ENCODE results near the gene NOX3.

Gene NOX3

DNA sequence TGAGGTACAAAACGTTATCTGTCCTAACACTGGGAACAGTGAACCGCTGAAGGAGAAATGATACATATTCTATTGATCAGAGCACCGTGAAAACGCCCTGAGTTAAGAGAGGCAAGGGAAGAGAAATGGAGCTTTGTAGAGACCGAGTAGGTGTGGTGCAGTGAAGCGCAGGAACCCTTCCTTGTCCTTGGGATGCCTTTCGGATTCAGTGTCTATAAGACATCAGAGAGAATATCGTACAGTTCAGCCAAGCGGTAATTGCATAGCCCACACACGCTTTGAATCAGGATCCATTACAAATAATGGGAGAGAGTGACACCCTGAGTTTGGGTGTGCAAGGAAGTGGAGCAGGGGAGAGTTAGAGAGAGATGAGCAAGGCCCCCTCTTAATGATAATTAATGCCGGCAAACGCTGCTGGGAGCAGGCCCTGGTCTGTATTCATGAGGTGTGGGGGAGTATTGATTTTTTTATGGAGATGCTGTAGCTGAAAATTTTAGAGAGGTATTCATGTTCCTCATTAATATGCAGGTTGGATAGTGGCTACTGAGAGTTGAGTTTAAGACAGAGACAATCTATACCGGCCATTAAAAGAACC lies 20.7 kb downstream of the NOX3 start:
- ATAC-seq = no peak
- TF ChIP-seq, protein P1, sequence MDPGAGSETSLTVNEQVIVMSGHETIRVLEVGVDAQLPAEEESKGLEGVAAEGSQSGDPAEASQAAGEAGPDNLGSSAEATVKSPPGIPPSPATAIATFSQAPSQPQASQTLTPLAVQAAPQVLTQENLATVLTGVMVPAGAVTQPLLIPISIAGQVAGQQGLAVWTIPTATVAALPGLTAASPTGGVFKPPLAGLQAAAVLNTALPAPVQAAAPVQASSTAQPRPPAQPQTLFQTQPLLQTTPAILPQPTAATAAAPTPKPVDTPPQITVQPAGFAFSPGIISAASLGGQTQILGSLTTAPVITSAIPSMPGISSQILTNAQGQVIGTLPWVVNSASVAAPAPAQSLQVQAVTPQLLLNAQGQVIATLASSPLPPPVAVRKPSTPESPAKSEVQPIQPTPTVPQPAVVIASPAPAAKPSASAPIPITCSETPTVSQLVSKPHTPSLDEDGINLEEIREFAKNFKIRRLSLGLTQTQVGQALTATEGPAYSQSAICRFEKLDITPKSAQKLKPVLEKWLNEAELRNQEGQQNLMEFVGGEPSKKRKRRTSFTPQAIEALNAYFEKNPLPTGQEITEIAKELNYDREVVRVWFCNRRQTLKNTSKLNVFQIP (CRISPR knock-in tag; IDR thresholded peaks at IDR 0.05; ENCODE audit: borderline replicate concordance, low read depth) = no peak
- TF ChIP-seq TCF4 (CRISPR knock-in tag; IDR thresholded peaks at IDR 0.05; ENCODE audit: borderline replicate concordance) = no peak

- no peak for ATAC-seq
- no peak for TF ChIP-seq ZFP3 (CRISPR knock-in tag; IDR thresholded peaks at IDR 0.05)
- no peak for TF ChIP-seq OSR1 (CRISPR knock-in tag; IDR thresholded peaks at IDR 0.05)
- no peak for TF ChIP-seq SNAI2 (CRISPR knock-in tag; IDR thresholded peaks at IDR 0.05)
- TF ChIP-seq CSRNP3 (CRISPR knock-in tag; IDR thresholded peaks at IDR 0.05) = no peak
Measured at GRCh38 chr6:155434096-155434495, 21.5 kb downstream of the NOX3 start.

- ATAC-seq = no peak
- no peak for TF ChIP-seq CREB5 (CRISPR knock-in tag; IDR thresholded peaks at IDR 0.05; ENCODE audit: low read depth)
- TF ChIP-seq, protein P2, sequence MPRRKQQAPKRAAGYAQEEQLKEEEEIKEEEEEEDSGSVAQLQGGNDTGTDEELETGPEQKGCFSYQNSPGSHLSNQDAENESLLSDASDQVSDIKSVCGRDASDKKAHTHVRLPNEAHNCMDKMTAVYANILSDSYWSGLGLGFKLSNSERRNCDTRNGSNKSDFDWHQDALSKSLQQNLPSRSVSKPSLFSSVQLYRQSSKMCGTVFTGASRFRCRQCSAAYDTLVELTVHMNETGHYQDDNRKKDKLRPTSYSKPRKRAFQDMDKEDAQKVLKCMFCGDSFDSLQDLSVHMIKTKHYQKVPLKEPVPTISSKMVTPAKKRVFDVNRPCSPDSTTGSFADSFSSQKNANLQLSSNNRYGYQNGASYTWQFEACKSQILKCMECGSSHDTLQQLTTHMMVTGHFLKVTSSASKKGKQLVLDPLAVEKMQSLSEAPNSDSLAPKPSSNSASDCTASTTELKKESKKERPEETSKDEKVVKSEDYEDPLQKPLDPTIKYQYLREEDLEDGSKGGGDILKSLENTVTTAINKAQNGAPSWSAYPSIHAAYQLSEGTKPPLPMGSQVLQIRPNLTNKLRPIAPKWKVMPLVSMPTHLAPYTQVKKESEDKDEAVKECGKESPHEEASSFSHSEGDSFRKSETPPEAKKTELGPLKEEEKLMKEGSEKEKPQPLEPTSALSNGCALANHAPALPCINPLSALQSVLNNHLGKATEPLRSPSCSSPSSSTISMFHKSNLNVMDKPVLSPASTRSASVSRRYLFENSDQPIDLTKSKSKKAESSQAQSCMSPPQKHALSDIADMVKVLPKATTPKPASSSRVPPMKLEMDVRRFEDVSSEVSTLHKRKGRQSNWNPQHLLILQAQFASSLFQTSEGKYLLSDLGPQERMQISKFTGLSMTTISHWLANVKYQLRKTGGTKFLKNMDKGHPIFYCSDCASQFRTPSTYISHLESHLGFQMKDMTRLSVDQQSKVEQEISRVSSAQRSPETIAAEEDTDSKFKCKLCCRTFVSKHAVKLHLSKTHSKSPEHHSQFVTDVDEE (CRISPR knock-in tag; IDR thresholded peaks at IDR 0.05) = no peak
- TF ChIP-seq ESRRG (CRISPR knock-in tag; IDR thresholded peaks at IDR 0.05) = no peak
- no peak for TF ChIP-seq ZFP3 (CRISPR knock-in tag; IDR thresholded peaks at IDR 0.05)
- no peak for TF ChIP-seq CSRNP3 (CRISPR knock-in tag; IDR thresholded peaks at IDR 0.05)
- no peak for TF ChIP-seq ARNTL (CRISPR knock-in tag; IDR thresholded peaks at IDR 0.05; ENCODE audit: borderline replicate concordance, low read depth)
- no peak for TF ChIP-seq ISL1 (CRISPR knock-in tag; IDR thresholded peaks at IDR 0.05)
- no peak for TF ChIP-seq PPARA (CRISPR knock-in tag; IDR thresholded peaks at IDR 0.05; ENCODE audit: borderline replicate concordance)
- TF ChIP-seq TOX (CRISPR knock-in tag; IDR thresholded peaks at IDR 0.05; ENCODE audit: borderline replicate concordance) = no peak
- TF ChIP-seq GLIS3 (CRISPR knock-in tag; IDR thresholded peaks at IDR 0.05) = no peak
Measured at GRCh38 chr6:155432293-155432692, 23.3 kb downstream of the NOX3 start.

- TF ChIP-seq ISL1 (CRISPR knock-in tag; IDR thresholded peaks at IDR 0.05) = no peak
- ATAC-seq = no peak
Measured at GRCh38 chr6:155429321-155429893, 26.2 kb downstream of the NOX3 start.

DNA sequence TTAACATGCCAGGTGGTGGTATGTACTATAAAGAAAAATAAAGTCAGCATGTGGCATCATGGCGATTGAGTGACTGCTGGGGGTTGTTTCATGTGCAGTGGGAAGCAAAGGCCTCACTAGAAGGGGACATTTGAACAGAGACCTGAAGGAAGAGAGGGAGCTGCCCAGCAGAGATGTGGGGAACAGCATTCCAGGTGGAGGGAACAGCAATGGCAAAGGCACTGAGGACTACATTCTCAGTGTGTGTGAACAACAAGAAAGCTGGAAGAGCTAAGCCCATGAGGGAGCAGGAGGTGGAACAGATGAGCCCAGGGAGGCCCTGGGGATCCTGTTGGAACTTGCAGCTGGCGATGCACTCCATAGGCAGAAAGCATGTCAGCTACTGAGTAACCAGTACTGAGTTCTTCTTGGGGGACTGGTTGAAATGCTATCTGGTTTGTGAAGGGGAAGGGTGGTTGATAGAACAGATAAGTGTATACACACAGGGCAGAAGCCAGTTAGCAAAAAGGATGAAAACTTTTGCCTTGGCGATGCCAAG lies 29.2 kb downstream of the NOX3 start:
- no peak for ATAC-seq
- no peak for TF ChIP-seq PATZ1 (CRISPR knock-in tag; IDR thresholded peaks at IDR 0.05; ENCODE audit: borderline replicate concordance)
- no peak for TF ChIP-seq ZNF8 (CRISPR knock-in tag; IDR thresholded peaks at IDR 0.05)
- no peak for TF ChIP-seq CSDC2 (CRISPR knock-in tag; IDR thresholded peaks at IDR 0.05)
- no peak for TF ChIP-seq ISL1 (CRISPR knock-in tag; IDR thresholded peaks at IDR 0.05)
- TF ChIP-seq ZNF565 (CRISPR knock-in tag; conservative IDR thresholded peaks at IDR 0.05; ENCODE audit: low read depth) = no peak
- no peak for TF ChIP-seq PPARA (CRISPR knock-in tag; IDR thresholded peaks at IDR 0.05; ENCODE audit: borderline replicate concordance)
- no peak for TF ChIP-seq ZFP3 (CRISPR knock-in tag; IDR thresholded peaks at IDR 0.05)
- TF ChIP-seq RARB (CRISPR knock-in tag; IDR thresholded peaks at IDR 0.05) = no peak
- no peak for TF ChIP-seq CSRNP3 (CRISPR knock-in tag; IDR thresholded peaks at IDR 0.05)

Measured in SK-N-SH treated with all-trans-retinoic acid at 6 μM for 48 hours (cell line).